GM12873 (cell line): ENCODE results near the gene MS4A6E.

Experiments used
- CTCF ChIP-seq: IDR thresholded peaks from 2 replicates; pipeline ENCODE4 v1.5.1; 2012; ENCODE audit warnings: low read depth, mild to moderate bottlenecking, moderate library complexity, low read length, control low read depth; ENCODE audit not compliant: insufficient read depth; ENCODE audit errors: missing control alignments

The MS4A6E gene

GRCh38 chr11:60389279-60389910, 62.3 kb downstream of the MS4A6E start:
- no peak for TF ChIP-seq CTCF

GRCh38 chr11:60390419-60390818, 63.4 kb downstream of the MS4A6E start:
- TF ChIP-seq CTCF, result no peak
